ENCODE results near the gene SRC.

Gene SRC

DNA sequence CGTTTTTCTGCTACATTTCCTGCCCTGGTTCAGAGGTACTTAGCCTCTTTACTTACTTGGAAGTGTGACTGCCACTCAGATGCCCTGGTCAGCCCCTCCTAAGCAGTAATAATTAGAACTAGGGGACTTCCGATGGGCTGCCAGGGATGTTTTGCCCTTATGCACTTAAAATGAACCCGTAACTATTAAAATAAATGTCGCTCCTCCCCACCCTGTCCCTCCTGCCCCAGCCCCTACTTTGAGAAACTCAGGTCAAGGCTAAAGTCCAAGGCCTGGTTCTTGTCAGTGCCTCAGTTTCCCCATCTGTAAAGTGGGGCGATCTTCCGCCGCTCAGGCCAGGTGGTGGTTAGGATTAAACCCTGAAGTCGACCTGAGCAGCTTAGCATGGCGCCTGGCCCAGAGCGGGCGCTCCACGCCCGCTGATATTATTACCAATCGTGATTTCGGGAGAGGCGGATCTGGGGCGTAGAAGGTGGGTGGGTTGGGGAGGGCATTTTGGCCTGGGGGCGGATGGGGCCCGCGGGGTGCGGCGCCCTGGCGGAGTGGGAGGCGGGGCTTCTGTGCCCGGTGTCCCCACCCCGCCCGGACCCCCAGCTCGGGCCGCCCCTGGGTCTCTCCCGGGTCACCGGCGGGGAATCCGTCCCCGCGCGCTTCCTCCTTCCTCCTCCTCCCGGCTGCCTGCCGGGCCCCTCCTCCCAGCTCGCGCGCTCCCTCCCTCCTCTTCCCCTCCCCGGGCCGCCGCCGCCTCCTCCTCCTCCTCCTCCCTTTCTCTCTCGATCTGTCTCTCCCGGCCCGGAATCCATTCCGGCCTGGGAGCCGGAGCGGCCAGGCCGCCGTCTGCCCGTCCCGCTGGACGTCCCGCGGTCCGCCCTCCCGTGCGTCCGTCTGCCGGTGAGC is at the start of gene SRC:
Gene SRC, plus strand, starts transcription at position 802 of the 897 bp plus-strand sequence. CDS start 38,014 bp downstream, outside the sequence.
- peak; percentile 46 for DNase-seq
- in situ Hi-C loops (cut with MboI; ENCODE audit: low pct_unique_long_range_greater_than_20kb, low sequenced_read_pairs) = no loop called here

DNA sequence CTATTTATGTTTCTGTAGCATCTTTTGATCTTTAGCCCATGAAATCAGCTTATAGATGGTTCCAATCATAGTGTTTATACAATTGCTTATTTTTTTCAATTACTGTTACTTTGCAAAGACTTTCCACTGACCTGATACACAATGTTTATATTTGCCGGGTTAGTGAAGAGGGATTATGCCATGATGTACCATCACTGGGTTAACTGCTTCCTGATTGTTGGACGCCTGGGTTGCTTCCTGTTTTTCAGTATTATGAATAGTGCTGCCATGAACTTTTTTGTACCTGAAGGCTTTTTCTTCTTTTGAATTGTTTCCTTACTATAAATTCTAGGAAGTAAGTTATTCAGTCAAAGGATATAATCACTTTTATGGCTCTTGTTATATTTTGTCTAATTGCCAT is 49.6 kb upstream of the SRC start:
- in situ Hi-C loops (cut with MboI; ENCODE audit: low pct_unique_long_range_greater_than_20kb, low sequenced_read_pairs) = no loop called here
- DNase-seq = peak; percentile 30

DNA sequence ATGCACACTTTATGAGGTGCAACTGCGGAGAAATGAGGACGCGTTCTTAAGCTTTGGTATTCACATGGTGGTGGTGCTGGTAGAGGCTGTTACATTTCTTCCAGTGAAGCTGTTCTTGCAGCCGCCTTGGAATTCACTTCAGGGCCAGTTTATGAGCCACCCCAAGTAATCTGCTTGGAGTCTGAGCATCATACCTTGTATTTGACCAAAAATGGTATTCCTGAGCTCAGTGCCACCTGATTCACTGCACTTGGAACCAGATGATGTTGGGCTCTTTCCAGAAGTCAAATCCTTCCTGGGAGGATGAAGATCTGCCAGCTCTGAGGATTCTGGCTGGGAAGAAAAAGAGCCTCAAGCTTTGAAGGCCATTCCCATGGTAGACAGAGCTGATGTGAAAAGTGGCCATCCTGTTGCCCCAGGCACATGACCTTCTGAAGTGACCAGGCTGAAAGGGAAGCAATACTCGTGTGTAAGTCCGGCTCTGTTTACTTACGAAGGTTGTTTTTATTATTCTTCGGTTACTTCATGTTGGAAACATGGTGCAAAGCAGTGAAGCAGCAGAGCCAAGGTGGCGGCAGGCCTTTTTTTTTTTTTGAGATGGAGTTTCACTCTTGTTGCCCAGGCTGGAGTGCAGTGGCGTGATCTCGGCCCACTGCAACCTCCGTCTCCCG is 48.7 kb upstream of the SRC start:
- in situ Hi-C loops (cut with MboI; ENCODE audit: low pct_unique_long_range_greater_than_20kb, low sequenced_read_pairs) = no loop called here
- no peak for DNase-seq

DNA sequence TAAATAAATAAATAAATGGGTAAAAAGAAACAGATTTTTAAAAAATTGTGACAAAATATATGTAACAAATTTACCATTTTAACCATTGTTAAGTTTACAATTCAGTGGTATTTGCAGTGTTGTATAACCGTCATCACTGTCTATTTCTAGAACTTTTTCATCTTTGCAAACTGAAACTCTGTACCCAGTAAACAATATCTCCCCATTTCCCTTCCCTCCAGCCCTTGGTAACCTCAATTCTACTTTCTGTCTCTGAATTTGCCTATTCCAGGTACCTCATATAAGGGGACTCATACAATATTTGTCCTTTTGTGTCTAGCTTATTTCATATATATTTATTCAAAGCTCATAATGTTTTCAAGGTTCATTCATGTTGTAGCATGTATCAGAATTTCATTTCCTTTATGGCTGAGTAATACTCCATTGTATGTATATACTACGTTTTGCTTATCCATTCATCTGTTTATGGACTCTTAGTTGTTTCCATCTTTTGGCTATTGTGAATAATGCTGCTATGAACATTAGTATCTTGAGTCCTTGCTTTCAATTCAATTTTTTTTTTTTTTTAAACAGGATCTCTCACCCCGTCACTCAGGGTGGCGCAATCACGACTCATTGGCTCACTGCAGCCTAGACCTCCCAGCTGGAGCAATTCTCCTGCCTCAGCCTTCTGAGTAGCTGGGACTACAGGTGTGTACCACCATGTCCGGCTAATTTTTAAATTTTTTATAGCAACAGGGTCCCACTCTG is 47.6 kb upstream of the SRC start:
- in situ Hi-C loops (cut with MboI; ENCODE audit: low pct_unique_long_range_greater_than_20kb, low sequenced_read_pairs) = no loop called here
- no peak for DNase-seq

DNA sequence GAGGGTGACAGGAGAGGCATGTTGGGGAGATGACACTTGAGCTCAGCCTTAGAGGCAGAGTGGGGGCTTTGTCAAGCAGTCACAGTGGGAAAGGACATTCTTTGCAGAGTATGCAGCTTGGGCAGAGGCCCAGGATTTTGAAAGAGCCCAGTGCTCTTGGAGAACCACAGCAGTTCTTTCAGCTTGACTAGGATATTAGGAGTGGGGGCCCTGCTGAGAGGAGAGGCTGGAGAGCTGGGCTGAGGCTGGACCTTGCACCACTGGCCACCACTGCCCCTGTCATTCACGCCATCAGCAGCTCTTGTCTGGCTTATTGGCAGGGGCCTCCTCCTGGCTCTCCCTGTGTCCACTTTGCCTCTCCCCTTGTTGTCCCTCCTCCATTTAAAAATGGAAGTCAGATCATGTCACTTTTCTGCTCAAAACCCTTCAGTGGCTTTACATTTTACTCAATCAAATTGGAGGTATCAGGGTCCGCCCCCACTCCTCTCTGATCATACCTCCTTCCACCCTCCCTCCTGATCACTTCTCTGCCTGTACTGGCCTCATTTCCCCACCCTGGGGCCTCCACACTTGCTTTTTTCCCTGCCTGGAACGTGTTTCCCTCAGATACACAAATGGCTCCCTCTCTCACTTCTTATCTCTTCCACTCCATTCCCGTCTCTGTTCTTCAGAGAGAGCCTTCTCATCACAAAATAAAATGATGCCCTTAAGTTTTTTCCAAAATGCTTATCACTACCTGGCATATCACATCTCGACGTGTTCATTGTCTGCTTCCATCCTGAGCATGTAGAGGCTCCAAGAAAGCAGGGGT is 46.0 kb upstream of the SRC start:
- DNase-seq = no peak
- in situ Hi-C loops (cut with MboI; ENCODE audit: low pct_unique_long_range_greater_than_20kb, low sequenced_read_pairs) = no loop called here

DNA sequence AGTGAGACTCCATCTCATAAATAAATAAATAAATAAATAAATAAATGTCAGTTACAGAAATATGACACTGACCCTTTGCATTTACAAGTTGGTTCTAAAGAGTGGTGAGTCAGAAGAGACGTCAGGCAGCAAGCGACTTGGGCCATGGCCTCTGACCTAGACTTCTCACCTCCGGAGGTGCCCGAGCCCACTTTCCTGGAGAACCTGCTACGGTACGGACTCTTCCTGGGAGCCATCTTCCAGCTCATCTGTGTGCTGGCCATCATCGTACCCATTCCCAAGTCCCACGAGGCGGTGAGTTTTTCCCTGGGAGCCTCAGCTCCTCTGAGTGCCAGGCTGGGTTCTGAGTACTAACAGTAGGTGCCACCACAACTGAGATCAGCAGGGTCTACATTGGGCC is 44.8 kb upstream of the SRC start:
- in situ Hi-C loops (cut with MboI; ENCODE audit: low pct_unique_long_range_greater_than_20kb, low sequenced_read_pairs) = no loop called here
- DNase-seq = no peak

DNA sequence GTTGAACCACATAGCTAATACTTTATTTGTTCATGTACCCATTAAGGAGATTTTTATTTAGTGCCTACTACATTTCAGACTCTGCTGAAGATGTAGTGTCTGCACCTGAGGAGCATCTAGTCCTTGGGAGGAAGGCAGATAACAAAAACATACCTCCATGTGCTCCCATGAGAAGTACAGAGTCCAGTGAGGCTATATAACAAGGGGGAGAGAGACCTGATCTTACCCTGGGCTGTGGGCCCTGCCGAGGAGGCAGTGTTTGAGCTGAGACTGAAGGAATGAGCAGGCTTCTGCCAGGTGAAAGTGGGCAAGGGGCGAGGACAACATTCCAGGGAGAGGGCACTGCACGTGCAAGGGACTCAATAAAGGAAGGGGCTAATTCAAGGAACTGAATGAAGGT is 44.4 kb upstream of the SRC start:
- DNase-seq = no peak
- in situ Hi-C loops (cut with MboI; ENCODE audit: low pct_unique_long_range_greater_than_20kb, low sequenced_read_pairs) = no loop called here

DNA sequence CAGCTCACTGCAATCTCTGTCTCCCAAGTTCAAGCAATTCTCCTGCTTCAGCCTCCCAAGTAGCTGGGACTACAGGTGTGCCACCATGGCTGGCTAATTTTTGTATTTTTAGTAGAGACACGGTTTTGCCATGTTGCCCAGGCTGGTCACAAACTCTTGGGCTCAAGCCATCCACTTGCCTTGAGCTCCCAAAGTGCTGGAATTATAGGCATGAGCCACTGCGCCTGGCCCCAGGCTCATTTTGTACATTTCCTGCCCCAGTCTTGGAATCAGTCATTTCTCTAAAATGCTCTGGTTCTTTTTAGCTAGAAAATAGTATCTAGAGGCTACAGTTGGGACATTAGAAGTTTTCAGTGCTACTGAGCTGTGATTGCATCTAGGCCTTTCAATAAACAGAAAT is 43.0 kb upstream of the SRC start:
- DNase-seq = no peak
- in situ Hi-C loops (cut with MboI; ENCODE audit: low pct_unique_long_range_greater_than_20kb, low sequenced_read_pairs) = no loop called here

DNA sequence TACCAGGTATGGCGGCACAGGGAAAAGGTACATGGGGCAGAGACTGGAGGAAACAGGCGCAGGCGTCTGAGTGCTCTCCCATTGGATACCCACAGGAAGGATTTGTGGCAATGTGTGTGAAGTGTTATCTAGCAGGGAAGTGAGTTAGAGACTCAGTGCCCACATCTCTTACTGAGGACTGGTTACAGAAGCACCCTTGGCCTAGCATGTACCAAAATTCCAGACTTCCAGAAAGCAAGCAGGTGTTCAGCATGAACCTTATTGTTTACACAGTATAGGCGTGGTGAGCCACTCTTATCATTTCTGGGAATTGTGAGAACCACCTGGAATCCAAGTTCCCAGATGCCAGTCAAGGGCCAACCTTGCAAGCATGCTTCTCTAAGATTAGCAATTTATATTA is 42.3 kb upstream of the SRC start:
- no peak for DNase-seq
- in situ Hi-C loops (cut with MboI; ENCODE audit: low pct_unique_long_range_greater_than_20kb, low sequenced_read_pairs) = no loop called here

DNA sequence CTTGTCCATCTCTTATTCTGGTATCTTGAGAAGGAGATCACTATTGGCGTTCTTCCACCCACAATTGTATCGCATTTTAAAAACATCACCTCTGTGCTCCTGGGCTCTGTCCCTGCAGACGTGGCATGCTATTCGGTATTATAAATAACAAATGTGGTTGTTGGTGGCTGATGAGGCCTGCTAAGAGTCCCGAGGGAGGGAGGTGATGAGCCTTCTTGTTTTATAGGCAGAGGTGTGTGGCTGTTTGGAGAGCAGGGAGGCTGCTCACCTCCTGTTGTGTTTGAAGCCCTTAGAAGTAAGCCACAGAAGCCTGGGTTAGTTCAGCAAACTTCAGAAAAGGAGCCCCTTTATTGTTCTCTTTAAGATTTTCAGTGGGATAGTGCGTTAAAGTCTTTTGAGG is 40.9 kb upstream of the SRC start:
- in situ Hi-C loops (cut with MboI; ENCODE audit: low pct_unique_long_range_greater_than_20kb, low sequenced_read_pairs) = no loop called here
- no peak for DNase-seq

DNA sequence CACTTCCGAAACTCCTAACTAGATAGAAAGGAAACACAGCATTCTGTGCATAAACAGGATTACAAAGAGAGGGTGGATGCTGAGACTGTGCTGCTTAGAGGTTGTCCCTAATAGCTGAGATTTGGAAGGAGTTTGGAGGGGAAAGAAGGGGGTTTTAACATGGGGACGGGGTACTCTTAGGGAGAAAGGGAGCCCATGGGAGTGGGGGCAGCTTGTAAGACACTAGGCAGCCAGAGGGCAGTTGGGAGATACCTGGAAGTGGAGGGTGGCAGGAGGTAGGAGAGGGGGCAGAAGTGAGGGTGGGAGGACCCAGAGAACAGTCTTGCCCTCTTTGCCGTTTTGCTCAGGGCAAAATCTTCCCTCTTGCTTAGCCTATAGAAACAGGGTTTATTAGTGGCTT is 40.1 kb upstream of the SRC start:
- in situ Hi-C loops (cut with MboI; ENCODE audit: low pct_unique_long_range_greater_than_20kb, low sequenced_read_pairs) = no loop called here
- DNase-seq = no peak

DNA sequence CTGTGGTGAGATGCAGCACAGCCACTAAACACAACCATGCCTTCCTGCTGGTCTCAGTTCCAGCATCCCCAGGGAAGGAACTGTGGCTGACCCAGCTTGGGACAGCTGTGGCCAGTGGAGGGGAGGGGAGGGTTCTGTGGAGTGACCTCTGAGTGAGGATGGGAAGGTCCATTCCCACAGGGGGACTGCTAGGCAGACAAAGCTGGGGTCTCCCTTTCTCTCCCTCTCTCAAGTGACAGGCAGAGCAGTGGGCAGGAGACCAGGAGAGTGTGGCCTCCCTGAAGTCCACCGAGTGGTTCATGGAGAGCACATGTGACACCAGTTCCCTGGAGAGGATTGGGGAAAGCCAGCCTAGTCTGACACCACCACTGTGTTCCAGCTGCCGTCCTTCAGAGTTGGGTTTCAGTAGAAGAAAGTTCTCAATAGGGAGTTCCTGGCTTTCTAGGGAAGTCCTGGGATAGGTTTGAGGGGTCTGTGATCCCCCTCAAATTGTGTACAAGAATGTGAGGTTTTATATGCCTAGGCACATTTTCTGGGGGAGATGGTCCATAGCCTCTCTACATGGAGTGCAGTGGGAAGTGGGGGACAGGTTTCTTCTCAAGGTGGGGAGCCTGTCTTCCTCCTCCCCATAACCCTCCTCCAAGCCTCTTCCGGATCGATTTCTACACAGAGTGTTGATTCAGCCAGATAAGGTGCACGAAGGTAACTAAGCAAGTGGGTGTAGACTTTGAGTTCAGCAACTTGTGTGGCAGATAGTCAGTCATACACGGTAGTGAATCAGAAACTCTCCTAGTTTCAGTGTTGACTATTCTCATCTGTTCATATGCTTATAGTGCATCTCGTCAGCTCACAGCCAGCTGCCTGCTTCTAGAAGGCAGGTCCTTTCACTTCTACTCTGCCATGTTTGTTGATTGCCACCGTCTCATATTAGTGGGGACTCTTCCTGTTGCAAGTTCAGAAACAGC is 37.6 kb upstream of the SRC start:
- no peak for DNase-seq
- in situ Hi-C loops (cut with MboI; ENCODE audit: low pct_unique_long_range_greater_than_20kb, low sequenced_read_pairs) = no loop called here

DNA sequence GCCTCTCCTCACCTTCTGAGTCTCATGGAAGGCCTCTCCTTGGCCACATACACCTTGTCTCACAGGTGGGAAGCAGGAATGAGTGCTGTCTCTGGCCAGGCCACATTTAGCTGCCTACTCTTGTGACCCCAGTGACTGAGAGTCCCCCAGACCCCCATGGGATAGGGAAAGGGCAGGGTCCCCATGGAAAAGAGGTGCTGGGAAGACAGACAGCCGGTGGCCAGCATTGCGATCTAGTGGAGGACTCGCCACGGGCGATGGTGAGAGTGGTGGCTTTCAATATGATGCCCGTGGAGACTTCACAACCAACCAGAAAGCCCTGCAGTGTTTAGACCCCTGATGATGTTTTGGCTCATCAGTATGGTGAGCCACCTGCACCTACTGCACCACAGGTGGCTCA is 36.6 kb upstream of the SRC start:
- in situ Hi-C loops (cut with MboI; ENCODE audit: low pct_unique_long_range_greater_than_20kb, low sequenced_read_pairs) = no loop called here
- DNase-seq = no peak

DNA sequence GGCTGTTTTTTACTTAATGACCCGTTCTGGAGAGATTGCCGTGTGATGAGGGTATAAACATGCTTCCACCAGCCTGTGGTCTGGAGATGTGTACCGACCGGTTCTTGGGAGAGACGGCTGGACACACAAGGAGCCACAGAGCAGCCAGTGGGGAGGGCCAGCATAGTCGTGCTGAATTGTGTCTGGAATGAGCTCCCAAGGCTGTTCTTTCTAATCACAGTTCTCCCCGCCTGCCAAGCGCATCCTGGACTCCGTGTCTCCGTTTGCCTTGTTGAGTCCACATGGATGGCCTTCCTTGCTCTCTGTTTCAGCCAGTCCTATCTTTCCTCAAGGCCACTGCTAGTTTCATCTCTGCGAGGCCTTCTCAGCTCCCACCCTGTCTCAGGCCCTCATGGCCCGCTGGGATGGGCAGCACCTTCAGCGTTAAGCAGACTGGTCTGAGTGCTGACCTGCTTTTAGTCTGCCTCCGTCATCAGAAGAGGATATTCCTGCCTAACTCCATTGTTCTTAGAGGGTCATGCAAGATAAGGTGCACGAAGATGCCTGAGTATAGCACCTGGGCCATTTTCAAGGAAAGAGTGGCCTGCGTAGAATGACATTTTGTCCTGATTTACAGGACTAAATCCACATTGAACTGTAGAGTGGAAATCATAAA is 35.9 kb upstream of the SRC start:
- in situ Hi-C loops (cut with MboI; ENCODE audit: low pct_unique_long_range_greater_than_20kb, low sequenced_read_pairs) = no loop called here
- no peak for DNase-seq

DNA sequence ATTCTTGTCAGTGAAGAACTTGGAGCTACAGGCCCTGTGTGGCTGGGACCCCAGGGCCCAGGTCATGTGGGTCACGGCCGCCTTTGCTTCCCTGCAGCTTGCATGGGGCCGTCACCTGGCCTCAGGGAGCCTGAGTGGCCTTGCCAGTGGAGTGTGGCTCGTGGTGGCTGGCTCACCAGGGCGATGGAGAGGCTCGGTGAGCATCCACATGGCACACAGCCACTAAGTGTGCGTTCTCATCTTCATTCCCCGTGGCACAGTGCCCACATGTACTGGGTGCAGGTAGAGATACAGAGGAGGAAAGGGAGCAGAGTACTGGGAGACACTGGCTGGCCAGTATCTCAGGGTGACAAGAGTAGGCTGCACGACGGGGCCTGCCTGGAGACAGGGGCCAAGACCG is 35.0 kb upstream of the SRC start:
- DNase-seq = no peak
- in situ Hi-C loops (cut with MboI; ENCODE audit: low pct_unique_long_range_greater_than_20kb, low sequenced_read_pairs) = no loop called here

DNA sequence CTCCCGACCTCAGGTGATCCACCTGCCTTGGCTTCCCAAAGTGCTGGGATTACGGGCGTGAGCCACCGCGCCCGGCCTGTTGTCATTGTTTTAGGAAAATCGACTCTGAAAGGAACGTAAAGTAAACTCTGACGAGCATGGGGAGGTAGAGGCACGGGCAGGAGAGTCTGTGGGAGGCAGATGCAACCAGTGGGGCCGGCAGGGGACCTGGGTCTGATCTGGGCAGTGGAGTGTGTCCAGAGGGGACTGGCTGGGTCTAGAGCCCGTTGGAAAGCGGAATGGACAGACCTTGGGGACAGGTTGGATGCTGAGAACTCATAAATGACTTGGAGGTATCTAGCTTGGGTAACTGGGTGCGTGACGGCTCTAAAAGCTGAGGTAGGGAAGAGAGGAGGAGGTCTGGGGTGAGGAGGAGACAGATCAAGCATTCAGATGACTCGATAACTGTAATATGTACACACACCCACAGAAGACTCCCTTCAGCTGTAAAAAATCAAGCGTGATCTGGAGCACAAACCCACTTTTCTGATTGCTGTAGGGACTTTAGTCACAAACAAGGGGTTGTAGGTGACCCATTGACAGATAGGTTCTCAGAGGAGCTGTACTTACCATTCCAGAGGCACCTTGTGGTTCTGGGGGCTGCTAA is 34.1 kb upstream of the SRC start:
- no peak for DNase-seq
- in situ Hi-C loops (cut with MboI; ENCODE audit: low pct_unique_long_range_greater_than_20kb, low sequenced_read_pairs) = no loop called here

DNA sequence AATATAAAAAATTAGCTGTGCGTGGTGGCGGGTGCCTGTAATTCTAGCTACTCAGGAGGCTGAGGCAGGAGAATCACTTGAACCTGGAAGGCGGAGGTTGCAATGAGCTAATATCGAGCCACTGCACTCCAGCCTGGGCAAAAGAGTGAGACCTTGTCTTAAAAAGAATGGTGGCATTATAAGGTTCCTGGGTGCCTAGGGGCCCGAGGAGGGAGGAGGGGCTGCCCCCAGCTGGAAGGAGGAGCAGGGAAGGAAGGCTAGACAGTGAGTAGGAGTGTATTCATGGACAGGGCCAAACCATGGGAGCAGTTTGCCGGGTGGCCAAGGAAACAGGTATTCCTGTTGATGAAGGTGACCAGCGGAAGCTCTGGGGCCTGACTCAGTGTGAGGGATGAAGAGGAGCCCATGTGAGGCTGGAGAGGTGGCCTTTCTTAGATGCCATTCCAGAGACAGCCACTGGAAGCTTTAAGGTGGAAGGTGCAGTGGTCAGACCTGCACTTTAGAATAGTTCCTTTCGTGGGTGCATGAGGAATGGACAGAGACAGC is 32.3 kb upstream of the SRC start:
- no peak for DNase-seq
- in situ Hi-C loops (cut with MboI; ENCODE audit: low pct_unique_long_range_greater_than_20kb, low sequenced_read_pairs) = no loop called here
